Neural cell (in vitro differentiated cells): ENCODE measurements around the gene LRRK2.

Experiments
- EZH2 ChIP-seq: fragments of 200-600, 300-800 bp; shearing (Covaris generic), sonication (generic); IDR thresholded peaks from 2 replicates; pipeline ENCODE4 v1.6.1; 2014; ENCODE audit warnings: antibody characterized with exemption, low read length, borderline replicate concordance, mild to moderate bottlenecking; ENCODE audit not compliant: insufficient read depth, poor library complexity, severe bottlenecking
- TF ChIP-seq, protein P1 (sequence below): fragments of 450-650 bp; IDR thresholded peaks from 2 replicates; pipeline ENCODE4 v1.5.1; 2014; ENCODE audit warnings: antibody characterized with exemption, mild to moderate bottlenecking, moderate library complexity; ENCODE audit not compliant: poor library complexity, severe bottlenecking

DNA sequence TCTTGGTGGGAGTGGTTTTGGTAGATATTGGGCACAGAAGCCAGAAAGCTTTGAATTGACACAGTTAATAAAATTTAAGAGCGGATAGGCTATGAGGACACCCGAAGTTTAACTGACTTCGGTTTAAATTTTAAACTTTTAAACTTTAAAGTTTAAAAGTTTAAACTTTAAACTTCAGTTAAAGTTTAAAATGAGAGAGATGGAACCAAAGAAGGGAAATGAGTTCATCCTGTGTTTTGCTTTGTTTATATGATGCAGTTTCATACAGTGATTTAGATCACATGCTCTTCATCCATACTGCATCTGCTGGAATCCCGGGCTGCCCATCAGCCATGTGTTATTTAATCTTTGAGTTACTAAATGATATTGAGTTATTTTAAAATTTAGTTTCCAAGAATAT lies 27.2 kb upstream of the LRRK2 start:
- no peak for TF ChIP-seq EZH2
- TF ChIP-seq, protein P1, sequence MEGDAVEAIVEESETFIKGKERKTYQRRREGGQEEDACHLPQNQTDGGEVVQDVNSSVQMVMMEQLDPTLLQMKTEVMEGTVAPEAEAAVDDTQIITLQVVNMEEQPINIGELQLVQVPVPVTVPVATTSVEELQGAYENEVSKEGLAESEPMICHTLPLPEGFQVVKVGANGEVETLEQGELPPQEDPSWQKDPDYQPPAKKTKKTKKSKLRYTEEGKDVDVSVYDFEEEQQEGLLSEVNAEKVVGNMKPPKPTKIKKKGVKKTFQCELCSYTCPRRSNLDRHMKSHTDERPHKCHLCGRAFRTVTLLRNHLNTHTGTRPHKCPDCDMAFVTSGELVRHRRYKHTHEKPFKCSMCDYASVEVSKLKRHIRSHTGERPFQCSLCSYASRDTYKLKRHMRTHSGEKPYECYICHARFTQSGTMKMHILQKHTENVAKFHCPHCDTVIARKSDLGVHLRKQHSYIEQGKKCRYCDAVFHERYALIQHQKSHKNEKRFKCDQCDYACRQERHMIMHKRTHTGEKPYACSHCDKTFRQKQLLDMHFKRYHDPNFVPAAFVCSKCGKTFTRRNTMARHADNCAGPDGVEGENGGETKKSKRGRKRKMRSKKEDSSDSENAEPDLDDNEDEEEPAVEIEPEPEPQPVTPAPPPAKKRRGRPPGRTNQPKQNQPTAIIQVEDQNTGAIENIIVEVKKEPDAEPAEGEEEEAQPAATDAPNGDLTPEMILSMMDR, result no peak
